Brain microvascular endothelial cell (primary cell): Measurements from ENCODE around the gene FRS3.

Experiments
- DNase-seq: peaks from one replicate; pipeline ENCODE4 v3.0.0-alpha.2; 2020
- H3K27ac ChIP-seq: fragments of 250-450 bp; sonication (Bioruptor Pico); 2 replicates; pipeline ENCODE4 v1.5.1; 2020; ENCODE audit warnings: mild to moderate bottlenecking, moderate library complexity
- H3K27me3 ChIP-seq: fragments of 250-450 bp; sonication (Bioruptor Pico); replicated peaks from 2 replicates; pipeline ENCODE4 v1.5.1; 2020; ENCODE audit warnings: mild to moderate bottlenecking
- H3K36me3 ChIP-seq: fragments of 250-450 bp; sonication (Bioruptor Pico); replicated peaks from 2 replicates; pipeline ENCODE4 v1.5.1; 2020; ENCODE audit warnings: mild to moderate bottlenecking
- H3K4me3 ChIP-seq: 2 replicates; pipeline ENCODE4 v1.5.1; 2011; ENCODE audit warnings: low read depth, mild to moderate bottlenecking, control low read depth, low read length, moderate library complexity
- in situ Hi-C: cut with HindIII; loops from 2 replicates; pipeline ENCODE4 v1.10.0; 2017; ENCODE audit warnings: low sequenced_read_pairs, low pct_ligation_motif_present
- TF ChIP-seq, protein P1 (sequence below): IDR thresholded peaks from 2 replicates; pipeline ENCODE4 v1.5.1; 2011; ENCODE audit warnings: low read depth, mild to moderate bottlenecking, moderate library complexity, low read length, control low read depth, inconsistent platforms; ENCODE audit errors: missing control alignments

Gene FRS3

GRCh38 chr6:41733707-41734665, 45.7 kb downstream of the FRS3 start:
- H3K4me3 ChIP-seq = peak overlapping the region; percentile 73
- H3K27ac ChIP-seq = peak overlapping the region; percentile 72
- H3K36me3 ChIP-seq = no peaks in the 10 kb centered on the region
- peak; percentile 54 for DNase-seq
- TF ChIP-seq, protein P1, sequence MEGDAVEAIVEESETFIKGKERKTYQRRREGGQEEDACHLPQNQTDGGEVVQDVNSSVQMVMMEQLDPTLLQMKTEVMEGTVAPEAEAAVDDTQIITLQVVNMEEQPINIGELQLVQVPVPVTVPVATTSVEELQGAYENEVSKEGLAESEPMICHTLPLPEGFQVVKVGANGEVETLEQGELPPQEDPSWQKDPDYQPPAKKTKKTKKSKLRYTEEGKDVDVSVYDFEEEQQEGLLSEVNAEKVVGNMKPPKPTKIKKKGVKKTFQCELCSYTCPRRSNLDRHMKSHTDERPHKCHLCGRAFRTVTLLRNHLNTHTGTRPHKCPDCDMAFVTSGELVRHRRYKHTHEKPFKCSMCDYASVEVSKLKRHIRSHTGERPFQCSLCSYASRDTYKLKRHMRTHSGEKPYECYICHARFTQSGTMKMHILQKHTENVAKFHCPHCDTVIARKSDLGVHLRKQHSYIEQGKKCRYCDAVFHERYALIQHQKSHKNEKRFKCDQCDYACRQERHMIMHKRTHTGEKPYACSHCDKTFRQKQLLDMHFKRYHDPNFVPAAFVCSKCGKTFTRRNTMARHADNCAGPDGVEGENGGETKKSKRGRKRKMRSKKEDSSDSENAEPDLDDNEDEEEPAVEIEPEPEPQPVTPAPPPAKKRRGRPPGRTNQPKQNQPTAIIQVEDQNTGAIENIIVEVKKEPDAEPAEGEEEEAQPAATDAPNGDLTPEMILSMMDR = no peak
- in situ Hi-C loops = no loop called here
- H3K27me3 ChIP-seq = no peaks in the 10 kb centered on the region

DNA sequence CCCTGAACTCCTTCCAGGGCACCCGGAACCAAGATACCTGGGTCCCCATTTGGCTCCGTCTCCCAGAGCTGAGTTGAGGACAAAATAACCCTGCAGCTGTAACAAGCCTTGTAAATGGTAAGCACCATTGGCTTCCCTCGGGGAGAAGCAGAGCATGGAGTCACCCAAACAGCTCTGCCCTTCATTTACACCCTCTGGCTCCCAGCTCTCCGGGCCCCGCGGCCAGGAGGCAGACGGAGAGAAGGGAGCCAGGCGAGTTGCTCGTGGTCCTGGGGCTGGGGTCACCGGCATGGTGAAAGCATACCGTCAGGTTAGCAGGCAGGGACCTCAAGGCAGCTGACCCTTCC, 46.4 kb downstream of the FRS3 start:
- H3K27me3 ChIP-seq = no peaks in the 10 kb centered on the region
- H3K36me3 ChIP-seq = no peaks in the 10 kb centered on the region
- TF ChIP-seq, protein P1 = no peak
- H3K27ac ChIP-seq = peak overlapping the region; percentile 72
- H3K4me3 ChIP-seq = peak overlapping the region; percentile 73
- no peak for DNase-seq
- in situ Hi-C loops = no loop called here

GRCh38 chr6:41732591-41733359, 46.9 kb downstream of the FRS3 start:
- in situ Hi-C loops = no loop called here
- TF ChIP-seq, protein P1 = no peak
- Histone ChIP-seq H3K36me3 (no peaks in the 10 kb centered on the region), H3K4me3 (peak overlapping the region; percentile 73), H3K27ac (no peak overlapping the region), H3K27me3 (no peaks in the 10 kb centered on the region)
- DNase-seq = no peak

DNA sequence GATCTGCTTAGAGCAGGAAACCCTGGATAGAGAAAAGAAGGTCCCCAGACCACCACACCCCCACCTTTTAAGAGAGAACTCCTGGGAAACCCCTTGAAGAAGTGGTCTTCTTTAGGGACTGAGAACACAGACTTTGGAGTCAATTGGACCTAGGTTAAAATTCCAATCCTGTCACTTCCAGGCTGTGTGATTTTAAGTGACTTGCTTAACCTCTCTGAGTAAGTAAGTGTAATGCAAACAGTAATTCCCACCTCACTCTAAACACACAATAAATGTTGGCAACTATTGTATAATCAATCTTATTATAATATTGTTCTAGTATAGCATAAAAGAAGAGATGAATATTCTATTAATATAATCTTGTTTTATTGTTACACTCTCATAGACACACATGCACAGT, 47.6 kb downstream of the FRS3 start:
- TF ChIP-seq, protein P1 = no peak
- no peaks in the 10 kb centered on the region for H3K27me3 ChIP-seq
- H3K36me3 ChIP-seq = no peaks in the 10 kb centered on the region
- in situ Hi-C loops = no loop called here
- DNase-seq = no peak
- H3K4me3 ChIP-seq = no peak overlapping the region
- H3K27ac ChIP-seq = no peak overlapping the region

GRCh38 chr6:41731561-41732086, 48.1 kb downstream of the FRS3 start:
- Histone ChIP-seq H3K4me3 (no peak overlapping the region), H3K27me3 (no peaks in the 10 kb centered on the region), H3K27ac (no peak overlapping the region), H3K36me3 (no peaks in the 10 kb centered on the region)
- DNase-seq = no peak
- TF ChIP-seq, protein P1 = no peak
- in situ Hi-C loops = no loop called here
